Measurements from ENCODE around the gene KCNK16.

The KCNK16 gene

DNA sequence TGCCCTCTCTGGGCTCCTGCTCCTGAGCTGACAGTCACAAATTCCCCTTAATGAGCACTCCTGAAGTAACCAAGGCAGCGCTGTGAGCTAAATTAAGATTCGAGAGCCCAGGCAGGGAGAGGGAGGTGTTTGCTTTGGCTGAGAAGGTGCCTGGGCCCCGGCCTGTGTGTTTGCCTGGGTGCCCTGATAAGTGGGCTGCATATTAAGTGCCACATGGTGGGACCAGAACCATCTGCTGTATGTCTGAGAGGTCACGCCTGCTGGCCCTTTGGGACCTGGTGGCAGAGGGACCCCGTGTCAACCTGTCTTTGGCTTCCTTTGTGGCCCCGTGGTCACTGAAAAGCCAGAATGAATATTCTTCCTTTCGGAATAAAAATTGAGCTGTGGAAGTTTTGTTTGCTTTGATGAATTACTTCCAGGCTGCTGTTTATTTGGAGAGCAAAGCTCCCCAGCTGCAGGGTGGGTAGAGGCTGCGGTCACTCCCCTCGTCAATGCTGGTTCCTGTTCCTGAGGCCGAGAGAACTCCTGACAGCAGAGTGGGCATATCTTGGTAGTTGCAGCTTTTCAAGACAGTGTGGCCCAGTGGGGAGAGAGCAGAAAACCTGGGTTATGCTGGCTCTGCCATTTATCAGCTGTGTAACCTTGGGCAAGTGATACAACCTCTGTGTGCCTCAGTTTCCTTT is 17.5 kb upstream of the KCNK16 start:
- no peak for TF ChIP-seq CSDC2 (CRISPR knock-in tag; IDR thresholded peaks at IDR 0.05)
- no peak for ATAC-seq

DNA sequence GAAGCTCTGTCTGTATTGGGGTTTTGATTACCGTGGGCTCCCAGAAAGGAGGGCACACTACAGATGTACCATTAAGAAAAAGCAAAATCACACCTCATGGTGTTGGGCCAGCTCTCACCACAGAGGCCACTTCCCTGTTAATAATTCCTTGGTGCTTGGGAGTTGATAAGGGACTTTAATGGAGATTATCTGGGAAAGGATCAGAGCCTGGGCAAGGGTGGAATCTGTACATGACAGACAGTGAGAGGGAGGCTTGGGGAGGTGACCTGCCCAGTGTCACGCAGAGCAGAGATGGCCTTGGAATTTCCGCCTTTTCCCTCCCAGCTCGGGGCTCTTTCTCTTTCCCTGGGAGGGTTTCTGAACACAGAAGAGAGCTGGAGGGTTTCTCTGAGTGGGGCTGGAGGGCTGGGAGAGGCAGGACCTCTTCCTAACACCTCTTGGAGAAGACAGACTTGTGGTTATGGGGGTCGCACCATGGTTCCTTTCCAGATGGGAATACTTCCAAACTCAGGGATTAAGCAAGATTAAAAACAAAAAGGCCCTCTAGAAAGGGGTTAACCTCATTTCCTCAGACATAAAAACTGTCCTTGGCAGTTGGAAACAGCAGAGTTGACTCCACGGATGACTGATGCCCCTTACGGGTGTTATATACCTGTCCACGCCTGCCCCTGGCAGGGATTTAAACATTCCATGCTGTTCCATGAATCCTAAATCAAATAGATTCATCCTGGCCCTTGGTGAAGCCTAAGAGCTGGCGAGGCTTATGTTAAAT is 16.8 kb upstream of the KCNK16 start:
- ATAC-seq = no peak
- TF ChIP-seq ARNTL (CRISPR knock-in tag; IDR thresholded peaks at IDR 0.05; ENCODE audit: borderline replicate concordance, low read depth) (no peak), CSDC2 (CRISPR knock-in tag; IDR thresholded peaks at IDR 0.05) (no peak), TOX (CRISPR knock-in tag; IDR thresholded peaks at IDR 0.05; ENCODE audit: borderline replicate concordance) (no peak), ZNF8 (CRISPR knock-in tag; IDR thresholded peaks at IDR 0.05) (no peak), RARB (CRISPR knock-in tag; IDR thresholded peaks at IDR 0.05) (no peak), ISL1 (CRISPR knock-in tag; IDR thresholded peaks at IDR 0.05) (no peak), GLIS3 (CRISPR knock-in tag; IDR thresholded peaks at IDR 0.05) (no peak), ZC3H10 (CRISPR knock-in tag; IDR thresholded peaks at IDR 0.05) (no peak), ESRRG (CRISPR knock-in tag; IDR thresholded peaks at IDR 0.05) (no peak), TCF4 (CRISPR knock-in tag; IDR thresholded peaks at IDR 0.05; ENCODE audit: borderline replicate concordance) (no peak), BACH2 (CRISPR knock-in tag; IDR thresholded peaks at IDR 0.05; ENCODE audit: borderline replicate concordance) (no peak), OSR1 (CRISPR knock-in tag; IDR thresholded peaks at IDR 0.05) (no peak), ZFP30 (CRISPR knock-in tag; IDR thresholded peaks at IDR 0.05) (no peak)
- TF ChIP-seq, protein P1, sequence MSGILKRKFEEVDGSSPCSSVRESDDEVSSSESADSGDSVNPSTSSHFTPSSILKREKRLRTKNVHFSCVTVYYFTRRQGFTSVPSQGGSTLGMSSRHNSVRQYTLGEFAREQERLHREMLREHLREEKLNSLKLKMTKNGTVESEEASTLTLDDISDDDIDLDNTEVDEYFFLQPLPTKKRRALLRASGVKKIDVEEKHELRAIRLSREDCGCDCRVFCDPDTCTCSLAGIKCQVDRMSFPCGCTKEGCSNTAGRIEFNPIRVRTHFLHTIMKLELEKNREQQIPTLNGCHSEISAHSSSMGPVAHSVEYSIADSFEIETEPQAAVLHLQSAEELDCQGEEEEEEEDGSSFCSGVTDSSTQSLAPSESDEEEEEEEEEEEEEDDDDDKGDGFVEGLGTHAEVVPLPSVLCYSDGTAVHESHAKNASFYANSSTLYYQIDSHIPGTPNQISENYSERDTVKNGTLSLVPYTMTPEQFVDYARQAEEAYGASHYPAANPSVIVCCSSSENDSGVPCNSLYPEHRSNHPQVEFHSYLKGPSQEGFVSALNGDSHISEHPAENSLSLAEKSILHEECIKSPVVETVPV (CRISPR knock-in tag; IDR thresholded peaks at IDR 0.05) = no peak
- TF ChIP-seq, protein P2, sequence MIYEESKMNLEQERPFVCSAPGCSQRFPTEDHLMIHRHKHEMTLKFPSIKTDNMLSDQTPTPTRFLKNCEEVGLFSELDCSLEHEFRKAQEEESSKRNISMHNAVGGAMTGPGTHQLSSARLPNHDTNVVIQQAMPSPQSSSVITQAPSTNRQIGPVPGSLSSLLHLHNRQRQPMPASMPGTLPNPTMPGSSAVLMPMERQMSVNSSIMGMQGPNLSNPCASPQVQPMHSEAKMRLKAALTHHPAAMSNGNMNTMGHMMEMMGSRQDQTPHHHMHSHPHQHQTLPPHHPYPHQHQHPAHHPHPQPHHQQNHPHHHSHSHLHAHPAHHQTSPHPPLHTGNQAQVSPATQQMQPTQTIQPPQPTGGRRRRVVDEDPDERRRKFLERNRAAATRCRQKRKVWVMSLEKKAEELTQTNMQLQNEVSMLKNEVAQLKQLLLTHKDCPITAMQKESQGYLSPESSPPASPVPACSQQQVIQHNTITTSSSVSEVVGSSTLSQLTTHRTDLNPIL (CRISPR knock-in tag; IDR thresholded peaks at IDR 0.05; ENCODE audit: low read depth) = no peak
- TF ChIP-seq, protein P3, sequence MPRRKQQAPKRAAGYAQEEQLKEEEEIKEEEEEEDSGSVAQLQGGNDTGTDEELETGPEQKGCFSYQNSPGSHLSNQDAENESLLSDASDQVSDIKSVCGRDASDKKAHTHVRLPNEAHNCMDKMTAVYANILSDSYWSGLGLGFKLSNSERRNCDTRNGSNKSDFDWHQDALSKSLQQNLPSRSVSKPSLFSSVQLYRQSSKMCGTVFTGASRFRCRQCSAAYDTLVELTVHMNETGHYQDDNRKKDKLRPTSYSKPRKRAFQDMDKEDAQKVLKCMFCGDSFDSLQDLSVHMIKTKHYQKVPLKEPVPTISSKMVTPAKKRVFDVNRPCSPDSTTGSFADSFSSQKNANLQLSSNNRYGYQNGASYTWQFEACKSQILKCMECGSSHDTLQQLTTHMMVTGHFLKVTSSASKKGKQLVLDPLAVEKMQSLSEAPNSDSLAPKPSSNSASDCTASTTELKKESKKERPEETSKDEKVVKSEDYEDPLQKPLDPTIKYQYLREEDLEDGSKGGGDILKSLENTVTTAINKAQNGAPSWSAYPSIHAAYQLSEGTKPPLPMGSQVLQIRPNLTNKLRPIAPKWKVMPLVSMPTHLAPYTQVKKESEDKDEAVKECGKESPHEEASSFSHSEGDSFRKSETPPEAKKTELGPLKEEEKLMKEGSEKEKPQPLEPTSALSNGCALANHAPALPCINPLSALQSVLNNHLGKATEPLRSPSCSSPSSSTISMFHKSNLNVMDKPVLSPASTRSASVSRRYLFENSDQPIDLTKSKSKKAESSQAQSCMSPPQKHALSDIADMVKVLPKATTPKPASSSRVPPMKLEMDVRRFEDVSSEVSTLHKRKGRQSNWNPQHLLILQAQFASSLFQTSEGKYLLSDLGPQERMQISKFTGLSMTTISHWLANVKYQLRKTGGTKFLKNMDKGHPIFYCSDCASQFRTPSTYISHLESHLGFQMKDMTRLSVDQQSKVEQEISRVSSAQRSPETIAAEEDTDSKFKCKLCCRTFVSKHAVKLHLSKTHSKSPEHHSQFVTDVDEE (CRISPR knock-in tag; IDR thresholded peaks at IDR 0.05) = no peak

DNA sequence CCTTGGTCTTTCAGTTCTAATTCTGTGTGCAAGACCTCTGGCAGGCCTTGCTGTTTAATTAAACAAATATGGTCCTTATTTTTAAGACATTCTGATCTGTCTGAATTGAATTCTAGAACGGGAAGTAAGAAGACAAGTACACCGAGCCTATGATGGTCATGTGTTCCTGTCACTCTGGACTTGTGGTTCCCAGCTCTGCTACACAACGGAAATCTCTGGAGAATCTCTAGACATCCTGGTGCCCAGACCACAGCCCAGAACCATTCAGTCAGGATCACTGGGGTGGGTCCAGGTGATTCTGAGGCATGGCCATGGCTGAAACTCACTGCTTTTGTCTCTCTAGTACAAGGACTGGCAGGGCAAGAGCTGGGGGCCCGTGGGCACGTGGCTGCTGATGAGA is 15.9 kb upstream of the KCNK16 start:
- TF ChIP-seq ZNF565 (CRISPR knock-in tag; conservative IDR thresholded peaks at IDR 0.05; ENCODE audit: low read depth) = no peak
- TF ChIP-seq RARB (CRISPR knock-in tag; IDR thresholded peaks at IDR 0.05) = no peak
- TF ChIP-seq, protein P1 (CRISPR knock-in tag; IDR thresholded peaks at IDR 0.05) = no peak
- TF ChIP-seq, protein P4, sequence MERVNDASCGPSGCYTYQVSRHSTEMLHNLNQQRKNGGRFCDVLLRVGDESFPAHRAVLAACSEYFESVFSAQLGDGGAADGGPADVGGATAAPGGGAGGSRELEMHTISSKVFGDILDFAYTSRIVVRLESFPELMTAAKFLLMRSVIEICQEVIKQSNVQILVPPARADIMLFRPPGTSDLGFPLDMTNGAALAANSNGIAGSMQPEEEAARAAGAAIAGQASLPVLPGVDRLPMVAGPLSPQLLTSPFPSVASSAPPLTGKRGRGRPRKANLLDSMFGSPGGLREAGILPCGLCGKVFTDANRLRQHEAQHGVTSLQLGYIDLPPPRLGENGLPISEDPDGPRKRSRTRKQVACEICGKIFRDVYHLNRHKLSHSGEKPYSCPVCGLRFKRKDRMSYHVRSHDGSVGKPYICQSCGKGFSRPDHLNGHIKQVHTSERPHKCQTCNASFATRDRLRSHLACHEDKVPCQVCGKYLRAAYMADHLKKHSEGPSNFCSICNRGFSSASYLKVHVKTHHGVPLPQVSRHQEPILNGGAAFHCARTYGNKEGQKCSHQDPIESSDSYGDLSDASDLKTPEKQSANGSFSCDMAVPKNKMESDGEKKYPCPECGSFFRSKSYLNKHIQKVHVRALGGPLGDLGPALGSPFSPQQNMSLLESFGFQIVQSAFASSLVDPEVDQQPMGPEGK (CRISPR knock-in tag; IDR thresholded peaks at IDR 0.05; ENCODE audit: borderline replicate concordance) = no peak
- no peak for TF ChIP-seq ZNF8 (CRISPR knock-in tag; IDR thresholded peaks at IDR 0.05)
- ATAC-seq = no peak

Measured in SK-N-SH treated with all-trans-retinoic acid at 6 μM for 48 hours (cell line).